GM12878 (cell line): ENCODE data around the gene OPN4.

Experiments used
- CTCF ChIP-seq, 3 experiments: IDR thresholded peaks in 2 of 3; conservative IDR thresholded peaks in 1 of 3; 2 replicates each; pipeline ENCODE4 v1.5.1; 2011; ENCODE audit warnings: low read depth in 3 of 3, low read length in 3 of 3, mild to moderate bottlenecking in 3 of 3, control low read depth in 2 of 3, moderate library complexity in 2 of 3, inconsistent platforms in 1 of 3, mixed read lengths in 1 of 3; ENCODE audit not compliant: control insufficient read depth in 2 of 3, insufficient read depth in 1 of 3; ENCODE audit errors: extremely low read depth in 1 of 3
- KAT2A ChIP-seq: conservative IDR thresholded peaks from 2 replicates; pipeline ENCODE4 v1.6.1; 2011; ENCODE audit warnings: low read depth, low read length; ENCODE audit not compliant: control insufficient read depth
- TAF1 ChIP-seq: IDR thresholded peaks from 2 replicates; pipeline ENCODE4 v1.6.1; 2011; ENCODE audit warnings: mild to moderate bottlenecking, low read depth, low read length, borderline replicate concordance
- ZNF274 ChIP-seq: IDR thresholded peaks from one replicate; pipeline ENCODE4 v1.8.0; 2011; ENCODE audit not compliant: insufficient read length, insufficient read depth

GRCh38 chr10:86652361-86653202 is 1.8 kb upstream of the OPN4 start:
- TF ChIP-seq KAT2A (no peak), CTCF (IDR thresholded peaks at IDR 0.05 in 2 of 3, conservative IDR thresholded peaks at IDR 0.05 in 1 of 3; ENCODE audit: control insufficient read depth in 2 of 3, extremely low read depth in 1 of 3, insufficient read depth in 1 of 3, low read depth in 3 of 3, low read length in 3 of 3) (no peak), TAF1 (no peak), ZNF274 (no peak)
